GM21619 (cell line): ENCODE data around the gene INPP4B.
"Not testable (repeated sequence)": the region's sequence is repeated elsewhere in the genome, so short reads cannot be mapped to it uniquely, and the experiment has no call there.

ENCODE experiments used
- ATAC-seq: cut with Tn5 transposase; IDR thresholded peaks from one replicate; pipeline ENCODE4 v1.9.1; 2021; ENCODE audit not compliant: unreplicated experiment

The INPP4B gene

DNA sequence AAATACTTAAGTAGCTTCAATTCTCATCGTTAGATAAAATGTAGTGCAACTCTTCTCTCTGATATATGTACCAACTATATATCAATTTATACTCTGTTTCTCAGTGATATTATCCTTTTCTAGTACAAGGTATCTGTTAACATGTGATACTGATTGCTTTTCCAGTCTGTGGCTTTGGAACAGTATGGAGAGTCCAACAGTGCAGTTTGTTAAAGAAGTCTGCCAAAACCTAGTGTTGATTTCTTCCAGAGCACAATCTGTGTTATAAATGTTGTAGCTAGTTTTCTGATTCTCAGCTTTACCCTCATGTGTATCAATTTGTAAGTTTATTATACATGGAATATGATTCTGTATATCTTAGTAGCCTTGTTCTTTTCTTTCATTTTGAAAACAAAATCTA, 744.7 kb downstream of the INPP4B start:
- no peak for ATAC-seq

DNA sequence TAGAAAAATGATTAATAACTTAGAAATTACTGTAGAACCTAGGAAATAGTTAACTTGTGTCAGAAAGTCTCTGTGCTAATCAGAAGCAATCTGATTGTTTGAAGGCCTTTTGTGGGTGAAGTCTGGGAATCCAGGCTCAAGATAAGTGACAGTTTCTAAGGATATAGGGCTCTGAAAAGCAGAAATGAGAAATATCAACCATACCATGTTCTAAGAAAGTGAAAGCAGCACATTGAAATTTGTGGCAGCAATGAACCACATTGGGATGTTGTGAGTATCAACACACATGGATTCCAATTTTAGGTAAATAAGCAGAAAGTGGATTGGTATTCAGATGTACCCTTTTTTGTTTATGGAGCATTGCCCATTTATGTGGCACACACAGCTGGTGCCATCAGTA, 745.2 kb downstream of the INPP4B start:
- ATAC-seq = no peak

DNA sequence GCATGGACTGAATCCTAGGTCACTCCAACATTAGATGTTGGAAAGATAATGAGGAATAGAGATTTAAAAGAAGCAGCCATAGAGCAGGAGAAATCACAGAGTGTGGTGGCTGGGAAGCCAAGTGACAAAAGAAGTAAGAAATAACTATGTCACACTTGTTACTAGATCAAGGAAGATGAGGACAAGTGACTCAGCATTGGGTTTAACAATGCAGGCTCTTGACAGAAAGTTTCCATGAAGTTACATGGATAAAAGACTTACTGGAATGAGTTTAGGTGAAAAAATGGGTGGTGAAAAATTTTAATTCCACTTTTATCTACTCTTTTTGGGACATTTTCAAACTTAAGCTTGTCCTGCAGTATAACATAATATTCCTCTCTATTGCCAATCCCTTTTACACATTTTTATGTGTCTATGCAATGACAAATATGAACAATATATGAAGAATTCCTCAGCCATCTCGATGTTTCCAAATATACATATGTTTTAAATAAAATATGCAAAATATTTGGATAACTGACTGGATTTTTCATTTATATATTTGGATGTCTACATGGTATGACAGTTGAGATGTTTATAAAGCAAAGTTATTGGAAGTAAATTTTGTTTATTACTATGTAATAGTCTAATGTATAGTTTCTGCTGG, 747.1 kb downstream of the INPP4B start:
- ATAC-seq = no peak

DNA sequence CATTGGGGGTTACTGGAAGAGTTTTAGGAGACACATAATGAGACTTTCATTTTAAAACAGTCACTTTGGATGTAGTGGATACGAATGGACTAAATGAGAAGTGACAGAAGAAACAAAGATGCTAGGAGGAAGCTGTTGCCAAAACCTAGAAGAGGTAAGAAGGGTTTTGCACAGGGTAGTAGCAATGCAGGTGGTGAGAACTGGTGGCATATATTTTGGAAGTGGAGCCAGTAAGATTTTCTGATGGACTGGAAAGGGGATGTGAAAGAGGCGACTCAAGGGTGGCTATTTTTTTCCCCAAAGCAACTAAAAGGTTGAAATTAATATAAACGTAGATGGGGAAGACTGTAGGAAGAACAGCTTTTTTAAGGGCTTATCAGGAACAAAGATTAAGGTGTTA, 747.7 kb downstream of the INPP4B start:
- no peak for ATAC-seq

DNA sequence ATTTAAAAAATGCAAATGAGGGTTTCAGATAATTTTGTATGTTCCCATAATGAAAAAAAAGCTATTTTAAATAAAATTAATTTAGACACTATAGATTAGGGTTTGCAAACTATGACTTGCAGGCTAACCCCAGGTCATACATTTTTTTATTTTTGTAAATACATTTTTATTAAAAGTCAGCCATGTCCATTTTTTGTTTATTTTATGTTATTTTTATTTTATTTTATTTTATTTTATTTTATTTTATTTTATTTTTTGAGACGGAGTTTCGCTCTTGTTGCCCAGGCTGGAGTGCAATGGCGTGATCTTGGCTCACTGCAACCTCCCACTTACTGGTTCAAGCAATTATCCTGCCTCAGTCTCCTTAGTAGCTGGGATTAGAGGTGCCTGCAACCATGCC, 749.1 kb downstream of the INPP4B start:
- ATAC-seq = no peak

DNA sequence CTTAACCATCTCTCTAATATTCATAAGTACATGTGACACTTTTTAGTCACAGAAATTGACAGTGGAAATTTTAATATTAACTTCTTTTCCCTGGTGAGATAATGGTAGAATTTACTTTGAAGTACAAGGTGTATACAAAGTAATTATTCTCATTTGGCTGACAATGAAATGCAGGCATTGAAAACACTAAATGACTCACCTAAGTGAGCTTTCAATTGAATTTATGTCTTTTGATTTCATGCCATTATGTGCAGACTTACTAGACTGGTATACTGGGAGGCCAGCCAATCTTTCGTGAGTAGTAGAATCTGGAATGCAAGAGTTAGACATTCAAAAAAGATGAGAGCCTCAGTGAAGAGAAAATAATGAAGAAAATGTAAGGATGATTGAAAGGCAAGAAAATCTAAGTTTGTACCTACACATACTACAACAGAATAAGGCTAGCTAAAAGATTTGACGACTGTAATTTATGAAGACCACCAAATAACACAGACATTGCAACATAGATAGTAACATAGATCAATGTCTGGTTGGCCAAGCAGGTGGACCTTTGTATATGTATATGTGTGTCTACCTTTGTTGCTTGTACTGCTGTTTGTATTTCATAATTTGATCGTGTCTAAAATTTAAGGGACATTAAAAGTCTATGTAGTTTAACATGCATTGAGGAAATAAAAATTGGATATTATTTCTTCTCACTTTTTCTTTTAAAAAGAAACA, 750.1 kb downstream of the INPP4B start:
- ATAC-seq = no peak

DNA sequence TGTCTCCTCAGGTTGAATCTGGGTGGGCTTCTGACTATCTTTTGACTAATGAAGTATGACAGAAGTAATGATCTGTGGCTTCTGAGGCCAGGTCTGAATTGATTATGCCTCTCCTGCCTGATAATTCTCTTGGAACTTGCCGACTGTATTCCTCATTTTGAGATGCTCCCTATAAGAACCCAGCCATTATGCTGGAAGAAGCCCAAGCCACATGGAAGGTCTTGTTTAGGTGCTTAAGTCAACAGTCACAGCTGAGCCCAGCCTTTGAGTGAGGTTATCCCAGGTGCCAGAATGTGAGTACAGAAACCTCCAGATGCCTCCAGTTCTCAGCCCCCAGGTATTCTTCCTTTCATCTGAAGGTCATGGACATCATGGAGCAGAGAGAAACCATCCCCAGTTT, 753.2 kb downstream of the INPP4B start:
- ATAC-seq = no peak

DNA sequence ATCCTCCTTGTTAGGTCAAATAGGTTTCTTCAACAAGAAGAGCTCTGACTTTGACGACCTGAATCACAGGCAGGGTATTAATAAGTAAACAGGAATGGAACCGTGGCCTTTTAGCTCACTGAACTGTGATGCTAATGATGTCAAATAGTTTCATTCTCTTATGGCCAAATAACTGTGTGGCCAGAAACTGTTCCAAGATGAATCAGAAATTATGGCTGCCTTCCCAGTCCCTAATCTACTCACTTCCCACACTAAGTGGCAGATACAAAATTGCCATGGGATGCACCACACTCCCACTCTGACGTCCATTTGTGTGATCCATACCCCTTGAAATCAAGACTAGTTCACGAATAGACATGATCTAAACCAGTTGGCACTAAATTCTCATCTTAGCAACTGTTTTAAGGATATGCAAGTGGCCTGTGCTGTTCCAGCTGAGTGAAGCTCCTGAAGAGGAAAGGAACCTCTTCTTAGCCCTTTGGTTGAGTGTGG, 754.4 kb downstream of the INPP4B start:
- ATAC-seq = no peak

DNA sequence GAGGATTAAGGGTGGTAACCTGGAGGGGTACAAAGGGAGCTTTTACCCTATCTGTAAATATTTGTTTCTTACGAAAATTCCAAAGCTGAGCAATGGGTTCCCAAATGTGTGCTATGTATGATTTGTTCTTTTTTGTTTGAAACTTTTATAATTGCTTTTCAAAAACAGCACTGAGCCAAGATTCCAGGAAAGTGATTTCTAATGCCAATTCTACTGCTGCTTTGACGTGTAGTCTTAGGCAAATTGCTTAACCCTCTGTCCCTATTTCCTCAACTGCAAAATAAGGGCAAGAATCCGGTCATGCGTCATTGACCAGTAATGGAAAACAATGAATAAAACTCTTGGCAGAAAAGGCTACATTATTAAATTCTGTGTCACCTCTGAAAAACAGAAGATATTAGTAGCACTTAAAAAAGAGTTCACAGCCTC, 755.0 kb downstream of the INPP4B start:
- no peak for ATAC-seq

DNA sequence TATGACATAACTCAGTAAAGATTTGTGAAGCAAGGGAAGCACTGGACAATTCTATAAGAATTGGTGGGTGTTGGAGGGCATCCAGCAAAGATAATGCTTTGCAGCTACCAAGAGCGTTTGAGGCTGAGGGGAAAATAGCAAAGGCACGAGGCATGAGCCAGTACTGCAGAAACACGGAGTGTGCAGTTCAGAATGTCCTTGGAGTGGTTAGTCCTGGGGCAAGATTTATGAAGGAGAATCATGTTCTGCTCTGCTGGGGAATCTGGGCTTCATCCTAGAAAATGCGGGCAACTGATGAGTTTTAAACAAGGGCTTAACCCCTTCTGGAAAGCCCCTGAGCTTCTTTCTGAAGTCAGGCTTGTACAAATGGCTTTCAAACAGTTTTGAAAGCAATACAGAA, 757.2 kb downstream of the INPP4B start:
- ATAC-seq = no peak

DNA sequence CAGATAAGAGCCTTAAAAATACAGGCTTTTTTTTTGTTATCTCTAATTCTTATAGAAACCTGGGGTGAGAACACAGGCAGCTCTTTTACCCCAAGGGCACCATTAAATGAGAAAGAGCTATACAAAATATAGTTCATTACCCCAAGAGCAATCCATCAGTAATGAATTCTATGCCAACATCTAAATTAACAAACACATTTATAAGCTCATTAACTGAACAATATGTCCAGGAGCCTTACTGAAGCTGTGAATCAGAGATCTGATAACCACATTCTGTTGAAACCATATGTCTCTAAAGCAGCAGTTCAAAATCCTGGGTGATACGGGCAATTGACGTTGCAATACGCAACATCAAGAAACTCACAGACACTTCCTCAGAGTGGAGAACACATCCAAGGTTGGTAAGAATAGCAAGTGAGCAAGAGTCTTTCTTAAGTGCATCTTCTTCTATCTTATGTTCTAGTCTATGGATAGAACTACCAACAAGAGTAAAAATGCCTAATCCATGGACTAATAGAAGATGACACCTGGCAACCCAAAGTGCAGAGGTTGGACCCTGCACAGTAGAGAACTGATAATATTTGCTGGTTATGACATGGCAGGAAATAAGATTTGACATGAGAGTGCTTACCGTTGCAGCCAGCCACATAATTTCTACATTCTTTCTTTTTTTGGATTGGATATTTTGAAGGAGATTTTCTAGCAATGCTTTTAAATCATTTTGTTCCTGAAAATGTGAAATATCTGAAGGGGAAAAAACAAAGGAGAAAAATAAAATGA, 760.4 kb downstream of the INPP4B start:
- ATAC-seq = no peak

DNA sequence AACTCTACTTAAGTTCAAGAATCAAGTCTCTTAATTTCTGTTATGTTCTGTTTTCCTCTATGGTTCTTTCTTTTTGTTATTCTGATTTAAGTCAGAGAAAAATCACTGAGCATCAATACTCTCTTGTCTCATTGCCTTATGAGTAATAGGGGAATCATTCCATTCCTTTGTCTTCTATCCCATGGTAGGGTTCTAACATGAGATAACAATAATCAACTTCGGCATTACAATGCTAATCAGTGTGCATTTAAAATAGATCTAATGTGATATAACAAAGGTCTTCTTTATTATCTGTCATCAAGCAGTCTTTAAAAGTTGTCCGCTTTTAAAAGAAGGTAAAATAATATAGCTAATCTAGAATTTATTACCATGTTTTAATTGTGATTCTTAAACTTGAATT, 762.8 kb downstream of the INPP4B start:
- no peak for ATAC-seq

DNA sequence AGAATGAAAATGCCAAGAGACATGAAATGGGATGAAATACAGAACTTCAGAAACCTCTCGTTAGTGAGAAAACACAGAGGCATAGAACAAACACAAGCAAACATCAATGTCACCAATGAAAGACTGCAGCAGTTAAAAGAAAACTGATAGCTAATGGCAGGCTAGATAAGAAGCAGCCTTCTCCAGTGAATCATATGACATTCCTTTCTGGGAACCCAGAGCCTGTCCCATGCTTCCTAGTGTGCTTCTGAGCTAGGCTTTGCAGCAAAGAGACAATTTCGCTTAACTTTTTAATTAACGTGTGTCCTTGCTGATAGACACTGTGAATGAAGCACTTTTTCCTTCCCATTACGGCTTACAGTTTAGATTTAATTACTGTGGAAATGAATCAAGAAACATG, 765.1 kb downstream of the INPP4B start:
- no peak for ATAC-seq

DNA sequence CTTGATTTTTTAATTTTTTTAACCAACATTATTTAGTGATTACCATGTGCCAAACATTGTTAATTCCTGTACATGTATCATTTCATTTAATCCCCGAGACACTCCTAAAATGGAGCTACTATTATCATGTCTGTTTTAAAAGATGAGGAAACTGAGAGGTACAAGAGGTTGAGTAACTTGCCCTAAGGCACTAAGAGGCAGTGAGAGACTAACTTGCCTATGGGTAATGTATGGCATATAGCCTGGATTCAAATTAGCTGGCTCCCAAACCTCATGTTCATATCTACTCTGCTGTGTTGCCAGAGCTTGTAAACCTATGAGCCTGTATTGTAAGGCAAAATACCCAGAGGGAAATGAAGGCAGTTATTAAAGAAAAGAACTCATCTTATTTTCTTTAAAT, 766.1 kb downstream of the INPP4B start:
- no peak for ATAC-seq

DNA sequence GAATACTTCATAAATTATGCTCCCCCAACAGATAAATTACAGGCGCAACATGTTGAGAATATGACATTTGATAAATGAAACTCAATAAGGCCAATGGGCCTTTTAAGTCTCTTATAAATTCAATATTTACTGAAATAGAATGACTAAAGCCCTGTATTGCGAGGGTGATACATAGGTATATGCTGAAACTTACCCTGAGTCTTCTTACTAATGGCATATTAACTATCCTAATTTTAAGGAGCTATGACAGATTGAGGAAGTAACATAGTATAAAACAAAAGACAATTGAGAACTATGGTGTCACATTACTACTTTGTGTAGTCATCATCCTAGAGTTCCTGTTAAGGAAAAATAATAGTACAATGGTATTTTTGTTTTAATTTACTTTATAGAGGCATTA, 769.1 kb downstream of the INPP4B start:
- ATAC-seq = no peak

DNA sequence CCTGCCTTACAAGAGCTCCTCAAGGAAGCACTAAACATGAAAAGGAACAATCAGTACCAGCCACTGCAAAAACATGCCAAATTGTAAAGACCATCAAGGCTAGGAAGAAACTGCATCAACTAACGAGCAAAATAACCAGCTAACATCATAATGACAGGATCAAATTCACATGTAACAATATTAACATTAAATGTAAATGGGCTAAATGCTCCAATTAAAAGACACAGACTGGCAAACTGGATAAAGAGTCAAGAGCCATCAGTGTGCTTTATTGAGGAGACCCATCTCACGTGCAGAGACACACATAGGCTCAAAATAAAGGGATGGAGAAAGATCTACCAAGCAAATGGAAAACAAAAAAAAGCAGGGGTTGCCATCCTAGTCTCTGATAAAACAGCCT, 777.8 kb downstream of the INPP4B start:
- not testable (repeated sequence) for ATAC-seq

DNA sequence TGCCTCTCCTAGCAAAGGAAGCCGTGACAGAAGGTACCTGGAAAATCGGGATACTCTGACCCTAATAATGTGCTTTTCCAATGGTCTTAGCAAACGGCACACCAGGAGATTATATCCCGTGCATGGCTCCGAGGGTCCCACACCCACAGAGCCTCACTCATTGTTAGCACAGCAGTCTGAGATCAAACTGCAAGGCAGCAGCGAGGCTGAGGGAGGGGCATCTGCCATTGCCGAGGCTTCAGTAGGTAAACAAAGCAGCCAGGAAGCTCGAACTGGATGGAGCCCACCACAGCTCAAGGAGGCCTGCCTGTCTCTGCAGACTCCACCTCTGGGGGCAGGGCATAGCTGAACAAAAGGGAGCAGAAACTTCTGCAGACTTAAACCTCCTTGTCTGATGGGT, 779.5 kb downstream of the INPP4B start:
- not testable (repeated sequence) for ATAC-seq

DNA sequence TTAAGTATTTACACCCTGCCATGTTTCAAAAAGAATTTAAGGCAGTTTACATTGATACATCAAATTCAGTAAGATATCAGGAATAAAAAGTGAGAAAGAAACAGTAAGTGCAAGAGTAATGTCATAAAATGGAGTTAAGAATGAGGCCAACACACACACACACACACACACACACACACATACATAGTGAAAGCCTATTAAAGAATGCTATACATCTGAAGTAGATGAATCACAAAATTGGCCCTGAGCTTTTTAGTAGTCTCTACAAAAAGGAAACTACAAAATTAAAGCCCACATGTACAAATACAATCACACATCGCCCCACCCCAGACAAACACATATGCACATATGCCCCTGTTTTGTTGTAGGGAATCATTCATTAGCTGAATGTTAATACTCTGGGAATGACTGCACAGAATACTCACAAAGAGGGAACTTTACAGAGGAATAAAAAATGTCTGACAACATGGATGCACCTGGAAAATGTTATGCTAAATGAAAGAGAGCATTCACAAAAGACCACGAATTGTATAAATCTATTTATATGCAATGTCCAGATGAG, 780.9 kb downstream of the INPP4B start:
- no peak for ATAC-seq

DNA sequence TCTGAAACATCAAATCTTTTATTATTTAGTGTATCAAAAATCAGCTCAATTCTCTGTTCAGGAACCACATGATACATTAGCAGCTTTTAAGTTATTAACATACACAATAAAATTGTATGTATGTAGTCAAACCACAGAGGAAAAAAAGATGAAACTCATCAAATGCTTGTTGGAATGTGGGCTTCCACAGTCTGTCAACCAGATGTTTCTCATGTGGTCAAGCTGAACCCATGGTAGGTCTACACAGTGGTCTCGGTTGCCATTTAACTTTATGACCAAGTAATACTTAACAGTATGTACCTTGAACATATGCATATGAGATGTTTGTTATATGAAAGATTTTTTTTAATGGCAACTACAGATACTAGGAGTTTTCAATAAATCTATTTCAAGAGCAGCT, 781.9 kb downstream of the INPP4B start:
- ATAC-seq = no peak

DNA sequence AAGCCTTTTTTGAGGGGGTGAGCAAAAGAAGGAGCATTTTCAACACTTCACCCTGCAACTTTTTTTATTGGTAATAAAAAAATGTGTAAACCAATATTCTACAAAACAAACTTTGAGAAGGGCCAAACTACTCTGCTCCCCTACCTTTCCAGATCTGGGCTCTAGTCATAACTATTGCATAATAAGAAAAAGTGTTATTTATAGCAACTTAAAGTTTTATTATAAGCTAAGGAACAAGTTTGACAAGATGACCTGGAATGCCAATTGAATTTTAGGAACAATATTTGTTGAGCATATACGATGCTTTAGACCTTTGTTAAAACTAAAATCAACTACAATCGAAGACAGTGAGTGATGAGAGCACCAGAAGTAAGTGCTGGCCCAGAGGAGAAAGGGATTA, 800.1 kb downstream of the INPP4B start:
- no peak for ATAC-seq

DNA sequence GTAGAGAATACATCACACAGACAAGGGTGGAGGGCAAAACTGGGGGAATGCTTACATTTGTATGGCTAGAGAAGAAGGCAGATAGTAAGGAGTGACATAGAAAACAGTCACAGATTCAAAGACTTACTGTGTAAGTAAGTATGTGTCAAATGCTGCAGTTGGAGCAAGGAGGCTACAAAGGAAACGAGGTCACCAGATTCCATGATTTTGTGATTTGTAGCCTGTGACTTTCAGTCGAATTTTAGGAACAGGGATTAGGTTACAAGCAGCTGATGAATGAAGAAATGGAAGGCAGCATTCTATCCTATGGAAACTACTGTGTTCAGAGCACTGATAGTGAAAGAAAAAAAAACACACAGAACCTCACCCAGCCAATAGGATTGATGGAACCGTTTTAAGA, 801.8 kb downstream of the INPP4B start:
- ATAC-seq = no peak

DNA sequence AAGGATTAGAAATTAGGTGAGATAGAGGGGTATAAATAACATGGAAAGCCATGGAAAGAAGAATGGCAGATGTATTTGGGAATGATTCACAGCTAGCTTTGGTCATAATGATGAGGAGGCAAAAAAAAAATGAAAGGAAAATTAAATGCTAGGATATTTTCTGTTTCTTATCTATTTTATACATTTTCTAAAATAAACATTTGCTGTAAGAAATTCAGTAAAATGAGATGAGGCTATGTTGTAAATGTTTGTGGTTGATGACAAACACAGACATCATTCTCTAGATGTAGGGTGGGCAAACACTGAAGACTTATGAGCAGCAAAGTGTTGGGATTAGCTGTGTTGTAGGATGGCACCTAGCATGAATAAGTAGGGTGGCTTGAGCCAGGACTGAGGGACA, 802.6 kb downstream of the INPP4B start:
- ATAC-seq = no peak
